Measurements from ENCODE around the gene NTM.

Gene NTM

GRCh38 chr11:132006884-132007580, 636.6 kb downstream of the NTM start:
- no peaks in the 10 kb centered on the region for H3K27me3 ChIP-seq (ENCODE audit: control insufficient read depth in 1 of 2, insufficient read depth in 2 of 2, low read length in 2 of 2)
- no peaks in the 10 kb centered on the region for H3K9me3 ChIP-seq (ENCODE audit: control insufficient read depth in 1 of 2, low read length in 2 of 2)
- no peak overlapping the region for H3K4me3 ChIP-seq (ENCODE audit: low read depth in 1 of 2, low read length in 2 of 2)
- H3K4me1 ChIP-seq (ENCODE audit: control insufficient read depth in 1 of 2, insufficient read depth in 2 of 2, low read length in 2 of 2), result no peaks in the 10 kb centered on the region
- no peaks in the 10 kb centered on the region for H3K36me3 ChIP-seq (ENCODE audit: control insufficient read depth in 1 of 2, insufficient read depth in 2 of 2, low read length in 2 of 2)
- H3K9ac ChIP-seq (ENCODE audit: low read depth in 1 of 2, low read length in 2 of 2), result no peak overlapping the region
- no peak overlapping the region for H3K27ac ChIP-seq (ENCODE audit: low read depth, low read length)

GRCh38 chr11:132008226-132008625, 637.8 kb downstream of the NTM start:
- Histone ChIP-seq H3K4me1 (ENCODE audit: control insufficient read depth in 1 of 2, insufficient read depth in 2 of 2, low read length in 2 of 2) (no peaks in the 10 kb centered on the region), H3K36me3 (ENCODE audit: control insufficient read depth in 1 of 2, insufficient read depth in 2 of 2, low read length in 2 of 2) (no peaks in the 10 kb centered on the region), H3K27me3 (ENCODE audit: control insufficient read depth in 1 of 2, insufficient read depth in 2 of 2, low read length in 2 of 2) (no peaks in the 10 kb centered on the region), H3K27ac (ENCODE audit: low read depth, low read length) (no peak overlapping the region), H3K4me3 (ENCODE audit: low read depth in 1 of 2, low read length in 2 of 2) (no peak overlapping the region), H3K9ac (ENCODE audit: low read depth in 1 of 2, low read length in 2 of 2) (no peak overlapping the region), H3K9me3 (ENCODE audit: control insufficient read depth in 1 of 2, low read length in 2 of 2) (no peaks in the 10 kb centered on the region)

GRCh38 chr11:132008872-132009271, 638.5 kb downstream of the NTM start:
- no peak overlapping the region for H3K4me3 ChIP-seq (ENCODE audit: low read depth in 1 of 2, low read length in 2 of 2)
- no peak overlapping the region for H3K27ac ChIP-seq (ENCODE audit: low read depth, low read length)
- H3K27me3 ChIP-seq (ENCODE audit: control insufficient read depth in 1 of 2, insufficient read depth in 2 of 2, low read length in 2 of 2), result no peaks in the 10 kb centered on the region
- H3K9ac ChIP-seq (ENCODE audit: low read depth in 1 of 2, low read length in 2 of 2), result no peak overlapping the region
- H3K4me1 ChIP-seq (ENCODE audit: control insufficient read depth in 1 of 2, insufficient read depth in 2 of 2, low read length in 2 of 2), result no peaks in the 10 kb centered on the region
- H3K36me3 ChIP-seq (ENCODE audit: control insufficient read depth in 1 of 2, insufficient read depth in 2 of 2, low read length in 2 of 2), result no peaks in the 10 kb centered on the region
- H3K9me3 ChIP-seq (ENCODE audit: control insufficient read depth in 1 of 2, low read length in 2 of 2), result no peaks in the 10 kb centered on the region

GRCh38 chr11:132020001-132020400, 649.6 kb downstream of the NTM start:
- Histone ChIP-seq H3K27ac (ENCODE audit: low read depth, low read length) (no peak overlapping the region), H3K9ac (ENCODE audit: low read depth in 1 of 2, low read length in 2 of 2) (no peak overlapping the region), H3K9me3 (ENCODE audit: control insufficient read depth in 1 of 2, low read length in 2 of 2) (peaks cover 0 to 3% of the 10 kb centered on the region in 2 donors), H3K4me1 (ENCODE audit: control insufficient read depth in 1 of 2, insufficient read depth in 2 of 2, low read length in 2 of 2) (no peaks in the 10 kb centered on the region), H3K4me3 (ENCODE audit: low read depth in 1 of 2, low read length in 2 of 2) (no peak overlapping the region), H3K36me3 (ENCODE audit: control insufficient read depth in 1 of 2, insufficient read depth in 2 of 2, low read length in 2 of 2) (no peaks in the 10 kb centered on the region), H3K27me3 (ENCODE audit: control insufficient read depth in 1 of 2, insufficient read depth in 2 of 2, low read length in 2 of 2) (no peaks in the 10 kb centered on the region)

GRCh38 chr11:132022285-132022684, 651.9 kb downstream of the NTM start:
- H3K9me3 ChIP-seq (ENCODE audit: control insufficient read depth in 1 of 2, low read length in 2 of 2), result peaks cover 0 to 3% of the 10 kb centered on the region in 2 donors
- no peak overlapping the region for H3K27ac ChIP-seq (ENCODE audit: low read depth, low read length)
- no peaks in the 10 kb centered on the region for H3K4me1 ChIP-seq (ENCODE audit: control insufficient read depth in 1 of 2, insufficient read depth in 2 of 2, low read length in 2 of 2)
- H3K4me3 ChIP-seq (ENCODE audit: low read depth in 1 of 2, low read length in 2 of 2), result no peak overlapping the region
- H3K9ac ChIP-seq (ENCODE audit: low read depth in 1 of 2, low read length in 2 of 2), result no peak overlapping the region
- no peaks in the 10 kb centered on the region for H3K36me3 ChIP-seq (ENCODE audit: control insufficient read depth in 1 of 2, insufficient read depth in 2 of 2, low read length in 2 of 2)
- H3K27me3 ChIP-seq (ENCODE audit: control insufficient read depth in 1 of 2, insufficient read depth in 2 of 2, low read length in 2 of 2), result no peaks in the 10 kb centered on the region

GRCh38 chr11:132022733-132023478, 652.5 kb downstream of the NTM start:
- peaks cover 0 to 3% of the 10 kb centered on the region in 2 donors for H3K9me3 ChIP-seq (ENCODE audit: control insufficient read depth in 1 of 2, low read length in 2 of 2)
- H3K27ac ChIP-seq (ENCODE audit: low read depth, low read length), result no peak overlapping the region

GRCh38 chr11:132024587-132025295, 654.3 kb downstream of the NTM start:
- Histone ChIP-seq H3K4me3 (ENCODE audit: low read depth in 1 of 2, low read length in 2 of 2) (no peak overlapping the region), H3K4me1 (ENCODE audit: control insufficient read depth in 1 of 2, insufficient read depth in 2 of 2, low read length in 2 of 2) (no peaks in the 10 kb centered on the region), H3K36me3 (ENCODE audit: control insufficient read depth in 1 of 2, insufficient read depth in 2 of 2, low read length in 2 of 2) (no peaks in the 10 kb centered on the region), H3K27ac (ENCODE audit: low read depth, low read length) (no peak overlapping the region), H3K27me3 (ENCODE audit: control insufficient read depth in 1 of 2, insufficient read depth in 2 of 2, low read length in 2 of 2) (no peaks in the 10 kb centered on the region), H3K9me3 (ENCODE audit: control insufficient read depth in 1 of 2, low read length in 2 of 2) (peaks cover 0 to 3% of the 10 kb centered on the region in 2 donors), H3K9ac (ENCODE audit: low read depth in 1 of 2, low read length in 2 of 2) (no peak overlapping the region)

More at GRCh38 chr11:132022733-132023478, 652.5 kb downstream of the NTM start:
- Histone ChIP-seq H3K4me1 (ENCODE audit: control insufficient read depth in 1 of 2, insufficient read depth in 2 of 2, low read length in 2 of 2) (no peaks in the 10 kb centered on the region), H3K27me3 (ENCODE audit: control insufficient read depth in 1 of 2, insufficient read depth in 2 of 2, low read length in 2 of 2) (no peaks in the 10 kb centered on the region), H3K4me3 (ENCODE audit: low read depth in 1 of 2, low read length in 2 of 2) (no peak overlapping the region), H3K9ac (ENCODE audit: low read depth in 1 of 2, low read length in 2 of 2) (no peak overlapping the region), H3K36me3 (ENCODE audit: control insufficient read depth in 1 of 2, insufficient read depth in 2 of 2, low read length in 2 of 2) (no peaks in the 10 kb centered on the region)

- Histone ChIP-seq H3K36me3 (ENCODE audit: control insufficient read depth in 1 of 2, insufficient read depth in 2 of 2, low read length in 2 of 2) (no peaks in the 10 kb centered on the region), H3K9me3 (ENCODE audit: control insufficient read depth in 1 of 2, low read length in 2 of 2) (no peaks in the 10 kb centered on the region), H3K4me3 (ENCODE audit: low read depth in 1 of 2, low read length in 2 of 2) (no peak overlapping the region), H3K4me1 (ENCODE audit: control insufficient read depth in 1 of 2, insufficient read depth in 2 of 2, low read length in 2 of 2) (no peaks in the 10 kb centered on the region), H3K27me3 (ENCODE audit: control insufficient read depth in 1 of 2, insufficient read depth in 2 of 2, low read length in 2 of 2) (no peaks in the 10 kb centered on the region), H3K9ac (ENCODE audit: low read depth in 1 of 2, low read length in 2 of 2) (no peak overlapping the region), H3K27ac (ENCODE audit: low read depth, low read length) (no peak overlapping the region)
Observed at GRCh38 chr11:132026746-132027145, 656.3 kb downstream of the NTM start.

GRCh38 chr11:132028380-132029240, 658.2 kb downstream of the NTM start:
- no peaks in the 10 kb centered on the region for H3K4me1 ChIP-seq (ENCODE audit: control insufficient read depth in 1 of 2, insufficient read depth in 2 of 2, low read length in 2 of 2)
- no peaks in the 10 kb centered on the region for H3K9me3 ChIP-seq (ENCODE audit: control insufficient read depth in 1 of 2, low read length in 2 of 2)
- no peaks in the 10 kb centered on the region for H3K27me3 ChIP-seq (ENCODE audit: control insufficient read depth in 1 of 2, insufficient read depth in 2 of 2, low read length in 2 of 2)

More at GRCh38 chr11:132028380-132029240, 658.2 kb downstream of the NTM start:
- no peak overlapping the region for H3K4me3 ChIP-seq (ENCODE audit: low read depth in 1 of 2, low read length in 2 of 2)
- H3K36me3 ChIP-seq (ENCODE audit: control insufficient read depth in 1 of 2, insufficient read depth in 2 of 2, low read length in 2 of 2), result no peaks in the 10 kb centered on the region
- H3K27ac ChIP-seq (ENCODE audit: low read depth, low read length), result no peak overlapping the region
- no peak overlapping the region for H3K9ac ChIP-seq (ENCODE audit: low read depth in 1 of 2, low read length in 2 of 2)
